K562 (cell line): Measurements from ENCODE around the gene SETD5.

Source experiments
- ATF1 ChIP-seq, 2 experiments: fragments of 450-650 bp in 1 of 2; IDR thresholded peaks; 2 replicates each; pipeline ENCODE4 v1.6.1; 2016; ENCODE audit warnings: missing compliant biosample characterization in 1 of 2, missing genetic modification characterization in 1 of 2
- EZH2 ChIP-seq: IDR thresholded peaks from 2 replicates; pipeline ENCODE4 v1.6.1; 2012; ENCODE audit warnings: low read depth, mild to moderate bottlenecking, inconsistent platforms, low read length, borderline replicate concordance
- LCOR ChIP-seq: sonication (generic); formaldehyde crosslinking; IDR thresholded peaks from 2 replicates; pipeline ENCODE4 v1.8.0; 2022; ENCODE audit warnings: mild to moderate bottlenecking, missing genetic modification reagents
- RAD21 ChIP-seq, 2 experiments: fragments of 250-450 bp in 1 of 2; fragments of 450-650 bp in 1 of 2; sonication (Bioruptor Pico) in 1 of 2; formaldehyde crosslinking in 1 of 2; IDR thresholded peaks in 1 of 2; conservative IDR thresholded peaks in 1 of 2; 2 replicates each; pipeline versions ENCODE4 v1.4.0 to v1.8.0; 2020 to 2022; ENCODE audit warnings: mild to moderate bottlenecking in 2 of 2, moderate library complexity in 1 of 2
- TAF1 ChIP-seq: IDR thresholded peaks from 2 replicates; pipeline ENCODE4 v1.6.1; 2011; ENCODE audit warnings: mild to moderate bottlenecking, low read length, moderate library complexity; ENCODE audit not compliant: insufficient read depth, control insufficient read depth, severe bottlenecking; ENCODE audit errors: extremely low read depth
- TARDBP ChIP-seq: fragments of 450-650 bp; IDR thresholded peaks from 2 replicates; pipeline ENCODE4 v1.6.1; 2016
- XRCC5 ChIP-seq: fragments of 200-400 bp; formaldehyde crosslinking; IDR thresholded peaks from 2 replicates; pipeline ENCODE4 v1.6.1; 2017; ENCODE audit warnings: low read depth, mild to moderate bottlenecking, low read length
- YY1 ChIP-seq, 3 experiments: IDR thresholded peaks; 2 replicates each; pipeline ENCODE4 v1.6.1; 2011; ENCODE audit warnings: low read length in 2 of 3, mild to moderate bottlenecking in 2 of 3, moderate library complexity in 2 of 3, borderline replicate concordance in 1 of 3, control low read depth in 1 of 3, low read depth in 1 of 3; ENCODE audit not compliant: insufficient read depth in 3 of 3, insufficient replicate concordance in 2 of 3, control insufficient read depth in 1 of 3, insufficient read length in 1 of 3; ENCODE audit errors: extremely low read depth in 1 of 3
- ZKSCAN8 ChIP-seq: fragments of 200-800 bp; sonication (Bioruptor generic); IDR thresholded peaks from 2 replicates; pipeline ENCODE4 v1.6.1; 2016; ENCODE audit warnings: missing genetic modification characterization, missing compliant biosample characterization
- ZNF76 ChIP-seq: fragments of 250-450 bp; sonication (Bioruptor Pico); IDR thresholded peaks from 2 replicates; pipeline ENCODE4 v1.4.0; 2020; ENCODE audit warnings: mild to moderate bottlenecking, moderate library complexity, borderline replicate concordance
- TF ChIP-seq, protein P1 (sequence below), 3 experiments: IDR thresholded peaks in 2 of 3; conservative IDR thresholded peaks in 1 of 3; 2 replicates each; pipeline ENCODE4 v1.5.1; 2011 to 2012; ENCODE audit warnings: low read length in 3 of 3, mild to moderate bottlenecking in 3 of 3, control low read depth in 2 of 3, improper control_type of control experiment in 1 of 3, inconsistent platforms in 1 of 3, low read depth in 1 of 3, mixed read lengths in 1 of 3, moderate library complexity in 1 of 3; ENCODE audit not compliant: insufficient read depth in 2 of 3
- TF ChIP-seq, protein P2 (sequence below): fragments of 200-600 bp; sonication (generic); IDR thresholded peaks from one replicate; pipeline ENCODE4 v1.6.1; 2012; ENCODE audit warnings: mild to moderate bottlenecking, low read depth, low read length, inconsistent platforms

- TF ChIP-seq RAD21 (CRISPR knock-in tag; conservative IDR thresholded peaks at IDR 0.05 in 1 of 2, IDR thresholded peaks at IDR 0.05 in 1 of 2) (no peak), ATF1 (CRISPR knock-in tag; IDR thresholded peaks at IDR 0.05) (no peak), ATF1 (tag; IDR thresholded peaks at IDR 0.05) (peak; percentile 22; the same call in 1 of the 2 replicates), TARDBP (no peak), EZH2 (no peak), ZKSCAN8 (CRISPR knock-in tag) (no peak), LCOR (CRISPR knock-in tag) (no peak), YY1 (IDR thresholded peaks at IDR 0.05; ENCODE audit: borderline replicate concordance in 1 of 3, control insufficient read depth in 1 of 3, extremely low read depth in 1 of 3, insufficient read depth in 3 of 3, insufficient read length in 1 of 3, insufficient replicate concordance in 2 of 3, low read depth in 1 of 3, low read length in 2 of 3) (no peak), ZNF76 (CRISPR knock-in tag) (no peak), TAF1 (no peak), XRCC5 (no peak)
- TF ChIP-seq, protein P1, sequence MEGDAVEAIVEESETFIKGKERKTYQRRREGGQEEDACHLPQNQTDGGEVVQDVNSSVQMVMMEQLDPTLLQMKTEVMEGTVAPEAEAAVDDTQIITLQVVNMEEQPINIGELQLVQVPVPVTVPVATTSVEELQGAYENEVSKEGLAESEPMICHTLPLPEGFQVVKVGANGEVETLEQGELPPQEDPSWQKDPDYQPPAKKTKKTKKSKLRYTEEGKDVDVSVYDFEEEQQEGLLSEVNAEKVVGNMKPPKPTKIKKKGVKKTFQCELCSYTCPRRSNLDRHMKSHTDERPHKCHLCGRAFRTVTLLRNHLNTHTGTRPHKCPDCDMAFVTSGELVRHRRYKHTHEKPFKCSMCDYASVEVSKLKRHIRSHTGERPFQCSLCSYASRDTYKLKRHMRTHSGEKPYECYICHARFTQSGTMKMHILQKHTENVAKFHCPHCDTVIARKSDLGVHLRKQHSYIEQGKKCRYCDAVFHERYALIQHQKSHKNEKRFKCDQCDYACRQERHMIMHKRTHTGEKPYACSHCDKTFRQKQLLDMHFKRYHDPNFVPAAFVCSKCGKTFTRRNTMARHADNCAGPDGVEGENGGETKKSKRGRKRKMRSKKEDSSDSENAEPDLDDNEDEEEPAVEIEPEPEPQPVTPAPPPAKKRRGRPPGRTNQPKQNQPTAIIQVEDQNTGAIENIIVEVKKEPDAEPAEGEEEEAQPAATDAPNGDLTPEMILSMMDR (IDR thresholded peaks at IDR 0.05 in 2 of 3, conservative IDR thresholded peaks at IDR 0.05 in 1 of 3; ENCODE audit: insufficient read depth in 2 of 3, low read depth in 1 of 3, low read length in 3 of 3) = 0 out of 6 replicates have a peak, but pooled peaks of 1 of the 3 experiments have one; percentile 1
- TF ChIP-seq, protein P2, sequence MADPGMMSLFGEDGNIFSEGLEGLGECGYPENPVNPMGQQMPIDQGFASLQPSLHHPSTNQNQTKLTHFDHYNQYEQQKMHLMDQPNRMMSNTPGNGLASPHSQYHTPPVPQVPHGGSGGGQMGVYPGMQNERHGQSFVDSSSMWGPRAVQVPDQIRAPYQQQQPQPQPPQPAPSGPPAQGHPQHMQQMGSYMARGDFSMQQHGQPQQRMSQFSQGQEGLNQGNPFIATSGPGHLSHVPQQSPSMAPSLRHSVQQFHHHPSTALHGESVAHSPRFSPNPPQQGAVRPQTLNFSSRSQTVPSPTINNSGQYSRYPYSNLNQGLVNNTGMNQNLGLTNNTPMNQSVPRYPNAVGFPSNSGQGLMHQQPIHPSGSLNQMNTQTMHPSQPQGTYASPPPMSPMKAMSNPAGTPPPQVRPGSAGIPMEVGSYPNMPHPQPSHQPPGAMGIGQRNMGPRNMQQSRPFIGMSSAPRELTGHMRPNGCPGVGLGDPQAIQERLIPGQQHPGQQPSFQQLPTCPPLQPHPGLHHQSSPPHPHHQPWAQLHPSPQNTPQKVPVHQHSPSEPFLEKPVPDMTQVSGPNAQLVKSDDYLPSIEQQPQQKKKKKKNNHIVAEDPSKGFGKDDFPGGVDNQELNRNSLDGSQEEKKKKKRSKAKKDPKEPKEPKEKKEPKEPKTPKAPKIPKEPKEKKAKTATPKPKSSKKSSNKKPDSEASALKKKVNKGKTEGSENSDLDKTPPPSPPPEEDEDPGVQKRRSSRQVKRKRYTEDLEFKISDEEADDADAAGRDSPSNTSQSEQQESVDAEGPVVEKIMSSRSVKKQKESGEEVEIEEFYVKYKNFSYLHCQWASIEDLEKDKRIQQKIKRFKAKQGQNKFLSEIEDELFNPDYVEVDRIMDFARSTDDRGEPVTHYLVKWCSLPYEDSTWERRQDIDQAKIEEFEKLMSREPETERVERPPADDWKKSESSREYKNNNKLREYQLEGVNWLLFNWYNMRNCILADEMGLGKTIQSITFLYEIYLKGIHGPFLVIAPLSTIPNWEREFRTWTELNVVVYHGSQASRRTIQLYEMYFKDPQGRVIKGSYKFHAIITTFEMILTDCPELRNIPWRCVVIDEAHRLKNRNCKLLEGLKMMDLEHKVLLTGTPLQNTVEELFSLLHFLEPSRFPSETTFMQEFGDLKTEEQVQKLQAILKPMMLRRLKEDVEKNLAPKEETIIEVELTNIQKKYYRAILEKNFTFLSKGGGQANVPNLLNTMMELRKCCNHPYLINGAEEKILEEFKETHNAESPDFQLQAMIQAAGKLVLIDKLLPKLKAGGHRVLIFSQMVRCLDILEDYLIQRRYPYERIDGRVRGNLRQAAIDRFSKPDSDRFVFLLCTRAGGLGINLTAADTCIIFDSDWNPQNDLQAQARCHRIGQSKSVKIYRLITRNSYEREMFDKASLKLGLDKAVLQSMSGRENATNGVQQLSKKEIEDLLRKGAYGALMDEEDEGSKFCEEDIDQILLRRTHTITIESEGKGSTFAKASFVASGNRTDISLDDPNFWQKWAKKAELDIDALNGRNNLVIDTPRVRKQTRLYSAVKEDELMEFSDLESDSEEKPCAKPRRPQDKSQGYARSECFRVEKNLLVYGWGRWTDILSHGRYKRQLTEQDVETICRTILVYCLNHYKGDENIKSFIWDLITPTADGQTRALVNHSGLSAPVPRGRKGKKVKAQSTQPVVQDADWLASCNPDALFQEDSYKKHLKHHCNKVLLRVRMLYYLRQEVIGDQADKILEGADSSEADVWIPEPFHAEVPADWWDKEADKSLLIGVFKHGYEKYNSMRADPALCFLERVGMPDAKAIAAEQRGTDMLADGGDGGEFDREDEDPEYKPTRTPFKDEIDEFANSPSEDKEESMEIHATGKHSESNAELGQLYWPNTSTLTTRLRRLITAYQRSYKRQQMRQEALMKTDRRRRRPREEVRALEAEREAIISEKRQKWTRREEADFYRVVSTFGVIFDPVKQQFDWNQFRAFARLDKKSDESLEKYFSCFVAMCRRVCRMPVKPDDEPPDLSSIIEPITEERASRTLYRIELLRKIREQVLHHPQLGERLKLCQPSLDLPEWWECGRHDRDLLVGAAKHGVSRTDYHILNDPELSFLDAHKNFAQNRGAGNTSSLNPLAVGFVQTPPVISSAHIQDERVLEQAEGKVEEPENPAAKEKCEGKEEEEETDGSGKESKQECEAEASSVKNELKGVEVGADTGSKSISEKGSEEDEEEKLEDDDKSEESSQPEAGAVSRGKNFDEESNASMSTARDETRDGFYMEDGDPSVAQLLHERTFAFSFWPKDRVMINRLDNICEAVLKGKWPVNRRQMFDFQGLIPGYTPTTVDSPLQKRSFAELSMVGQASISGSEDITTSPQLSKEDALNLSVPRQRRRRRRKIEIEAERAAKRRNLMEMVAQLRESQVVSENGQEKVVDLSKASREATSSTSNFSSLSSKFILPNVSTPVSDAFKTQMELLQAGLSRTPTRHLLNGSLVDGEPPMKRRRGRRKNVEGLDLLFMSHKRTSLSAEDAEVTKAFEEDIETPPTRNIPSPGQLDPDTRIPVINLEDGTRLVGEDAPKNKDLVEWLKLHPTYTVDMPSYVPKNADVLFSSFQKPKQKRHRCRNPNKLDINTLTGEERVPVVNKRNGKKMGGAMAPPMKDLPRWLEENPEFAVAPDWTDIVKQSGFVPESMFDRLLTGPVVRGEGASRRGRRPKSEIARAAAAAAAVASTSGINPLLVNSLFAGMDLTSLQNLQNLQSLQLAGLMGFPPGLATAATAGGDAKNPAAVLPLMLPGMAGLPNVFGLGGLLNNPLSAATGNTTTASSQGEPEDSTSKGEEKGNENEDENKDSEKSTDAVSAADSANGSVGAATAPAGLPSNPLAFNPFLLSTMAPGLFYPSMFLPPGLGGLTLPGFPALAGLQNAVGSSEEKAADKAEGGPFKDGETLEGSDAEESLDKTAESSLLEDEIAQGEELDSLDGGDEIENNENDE = no peak
These were observed 688 bp downstream of the SETD5 start for GRCh38 chr3:9397906-9398699.
